D721Med (cell line): Measurements from ENCODE around the gene CHRNG.
"Not testable (repeated sequence)": the region's sequence is repeated elsewhere in the genome, so short reads cannot be mapped to it uniquely, and the experiment has no call there.

Experiments
- DNase-seq: peaks from one replicate; pipeline ENCODE4 v3.0.0; 2011; ENCODE audit warnings: low spot score; ENCODE audit not compliant: insufficient read length
- FAIRE-seq: peaks from 2 replicates; lab custom pipeline; 2011; peaks lifted over from hg19 to GRCh38; lab: Jason Lieb, UNC
- TF ChIP-seq, protein P1 (sequence below): IDR thresholded peaks from 2 replicates; pipeline ENCODE4 v1.5.1; 2012; ENCODE audit warnings: mild to moderate bottlenecking, control low read depth; ENCODE audit not compliant: insufficient read depth; ENCODE audit errors: missing control alignments

CHRNG gene

DNA sequence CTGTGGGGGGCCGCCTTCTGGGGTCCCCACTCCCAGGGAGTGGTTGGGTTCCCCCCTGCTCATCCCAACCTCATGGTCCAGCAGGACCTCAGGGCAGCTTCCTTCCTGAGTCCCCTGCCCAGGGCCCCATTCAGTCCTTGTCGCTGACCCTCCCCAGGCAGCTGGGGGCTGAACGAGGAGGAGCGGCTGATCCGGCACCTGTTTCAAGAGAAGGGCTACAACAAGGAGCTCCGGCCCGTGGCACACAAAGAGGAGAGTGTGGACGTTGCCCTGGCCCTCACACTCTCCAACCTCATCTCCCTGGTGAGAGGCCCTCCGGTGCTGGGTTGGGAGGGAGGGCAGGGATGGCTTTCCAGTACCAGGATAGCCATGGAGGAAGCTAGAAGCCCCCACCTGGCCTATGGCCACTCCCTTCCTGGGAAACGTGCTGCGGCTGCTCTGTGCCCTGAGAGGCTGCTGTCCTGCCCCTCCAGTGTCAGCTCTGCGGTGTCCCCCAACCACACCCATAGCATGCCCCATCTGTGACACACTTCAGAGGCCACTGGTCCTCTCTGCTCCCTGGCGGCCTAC, 13.0 kb upstream of the CHRNG start:
- DNase-seq (no peak), FAIRE-seq (no peak)
- TF ChIP-seq, protein P1, sequence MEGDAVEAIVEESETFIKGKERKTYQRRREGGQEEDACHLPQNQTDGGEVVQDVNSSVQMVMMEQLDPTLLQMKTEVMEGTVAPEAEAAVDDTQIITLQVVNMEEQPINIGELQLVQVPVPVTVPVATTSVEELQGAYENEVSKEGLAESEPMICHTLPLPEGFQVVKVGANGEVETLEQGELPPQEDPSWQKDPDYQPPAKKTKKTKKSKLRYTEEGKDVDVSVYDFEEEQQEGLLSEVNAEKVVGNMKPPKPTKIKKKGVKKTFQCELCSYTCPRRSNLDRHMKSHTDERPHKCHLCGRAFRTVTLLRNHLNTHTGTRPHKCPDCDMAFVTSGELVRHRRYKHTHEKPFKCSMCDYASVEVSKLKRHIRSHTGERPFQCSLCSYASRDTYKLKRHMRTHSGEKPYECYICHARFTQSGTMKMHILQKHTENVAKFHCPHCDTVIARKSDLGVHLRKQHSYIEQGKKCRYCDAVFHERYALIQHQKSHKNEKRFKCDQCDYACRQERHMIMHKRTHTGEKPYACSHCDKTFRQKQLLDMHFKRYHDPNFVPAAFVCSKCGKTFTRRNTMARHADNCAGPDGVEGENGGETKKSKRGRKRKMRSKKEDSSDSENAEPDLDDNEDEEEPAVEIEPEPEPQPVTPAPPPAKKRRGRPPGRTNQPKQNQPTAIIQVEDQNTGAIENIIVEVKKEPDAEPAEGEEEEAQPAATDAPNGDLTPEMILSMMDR, result no peak

- TF ChIP-seq, protein P1, result no peak
- FAIRE-seq (no peak), DNase-seq (no peak)
Observed at GRCh38 chr2:232527905-232528470, 11.5 kb upstream of the CHRNG start.

DNA sequence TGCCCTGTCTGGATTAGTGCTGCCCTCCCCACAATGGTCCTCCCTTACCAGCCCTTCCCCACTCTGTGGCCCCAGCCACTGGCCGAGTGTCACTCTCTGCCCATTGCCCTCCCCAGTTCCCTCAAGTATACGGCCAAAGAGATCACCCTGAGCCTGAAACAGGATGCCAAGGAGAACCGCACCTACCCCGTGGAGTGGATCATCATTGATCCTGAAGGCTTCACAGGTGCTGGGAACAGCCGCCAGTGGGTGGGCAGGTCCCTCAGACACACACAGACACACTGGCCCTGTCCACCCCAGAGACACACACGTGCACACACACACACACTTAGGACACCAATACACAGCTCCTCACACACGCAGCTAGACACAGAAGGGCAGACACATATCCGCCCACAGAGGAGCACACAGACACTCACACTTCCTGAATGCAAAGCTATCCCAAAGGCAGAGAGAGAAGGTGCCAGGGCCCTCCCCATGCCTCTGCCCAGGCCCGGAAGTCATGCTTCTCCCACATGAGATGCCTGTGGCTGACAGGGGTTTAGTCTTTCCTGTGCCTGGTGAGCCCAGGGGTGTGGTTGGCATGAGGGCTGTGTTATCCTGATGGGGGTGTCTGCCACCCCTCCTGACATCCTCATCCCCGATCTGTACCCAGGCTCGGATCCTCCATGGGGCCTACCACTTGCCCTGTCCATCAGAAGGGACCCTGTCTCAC, 10.6 kb upstream of the CHRNG start:
- TF ChIP-seq, protein P1, result no peak
- no peak for FAIRE-seq
- DNase-seq, result no peak

- DNase-seq, result no peak
- no peak for FAIRE-seq
- TF ChIP-seq, protein P1, result no peak
Observed at GRCh38 chr2:232529806-232530547, 9.5 kb upstream of the CHRNG start.

DNA sequence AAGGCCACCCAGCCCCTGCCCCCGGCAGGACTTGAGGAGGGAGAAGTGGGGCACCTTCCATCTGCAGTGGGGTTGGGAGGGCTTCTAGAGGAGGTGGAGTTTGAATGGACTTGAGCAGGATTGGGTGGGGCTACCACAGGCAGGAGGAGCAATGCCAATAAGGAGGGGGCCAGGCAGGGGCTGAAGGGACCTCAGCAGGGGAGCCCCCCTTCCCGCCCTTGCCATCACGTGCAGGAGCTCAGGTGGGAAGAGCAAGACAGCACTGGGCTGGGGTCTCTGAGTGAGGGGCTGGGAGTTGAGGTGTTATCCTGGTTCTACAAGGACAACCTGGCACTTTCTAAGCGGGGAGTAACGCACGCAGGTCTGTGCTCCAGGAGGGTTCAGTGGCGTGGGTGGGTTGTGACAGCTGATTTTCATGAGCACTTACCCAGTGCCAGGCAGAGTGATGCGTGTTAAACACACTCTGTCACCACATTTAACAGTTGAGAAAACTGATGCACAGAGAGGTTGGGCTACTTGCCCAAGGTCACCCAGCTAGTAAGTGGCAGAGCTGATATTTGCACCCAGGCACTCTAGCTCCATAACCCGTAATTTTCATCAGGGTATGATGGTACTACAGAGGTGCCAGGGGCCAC, 8.7 kb upstream of the CHRNG start:
- TF ChIP-seq, protein P1, result no peak
- no peak for DNase-seq
- FAIRE-seq, result no peak

- TF ChIP-seq, protein P1, result no peak
- no peak for DNase-seq
- FAIRE-seq, result no peak
Observed at GRCh38 chr2:232532419-232532818, 7.1 kb upstream of the CHRNG start.

- FAIRE-seq, DNase-seq: not testable (repeated sequence)
Observed at GRCh38 chr2:232532821-232533220, 6.7 kb upstream of the CHRNG start.
